ENCODE results near the gene SNCB.

The SNCB gene

GRCh38 chr5:176660860-176661641, 30.7 kb upstream of the SNCB start:
- peak; percentile 68 for DNase-seq

- no peak for DNase-seq
Observed at GRCh38 chr5:176660530-176660859, 30.2 kb upstream of the SNCB start.

GRCh38 chr5:176659860-176660461, 29.6 kb upstream of the SNCB start:
- DNase-seq, result no peak

- no peak for DNase-seq
Observed at GRCh38 chr5:176659512-176659839, 29.1 kb upstream of the SNCB start.

- DNase-seq, result no peak
Observed at GRCh38 chr5:176658817-176659511, 28.6 kb upstream of the SNCB start.

- peak; percentile 17 for DNase-seq
Observed at GRCh38 chr5:176658007-176658599, 27.8 kb upstream of the SNCB start.

GRCh38 chr5:176656467-176656990, 26.2 kb upstream of the SNCB start:
- no peak for DNase-seq

- no peak for DNase-seq
Observed at GRCh38 chr5:176654856-176655255, 24.5 kb upstream of the SNCB start.

GRCh38 chr5:176653401-176654385, 23.4 kb upstream of the SNCB start:
- no peak for DNase-seq

- no peak for DNase-seq
Observed at GRCh38 chr5:176652136-176652535, 21.8 kb upstream of the SNCB start.

- no peak for DNase-seq
Observed at GRCh38 chr5:176651472-176651980, 21.2 kb upstream of the SNCB start.

- DNase-seq, result no peak
Observed at GRCh38 chr5:176650354-176650884, 20.1 kb upstream of the SNCB start.

- no peak for DNase-seq
Observed at GRCh38 chr5:176648474-176649194, 18.3 kb upstream of the SNCB start.

- no peak for DNase-seq
Observed at GRCh38 chr5:176647843-176648473, 17.6 kb upstream of the SNCB start.

GRCh38 chr5:176647030-176647842, 16.9 kb upstream of the SNCB start, which contains the start of gene TSPAN17:
TSS of gene TSPAN17 (plus strand) at chr5:176647484. CDS start at chr5:176647616, 132 bp downstream.
- DNase-seq, result peak; percentile 98

- DNase-seq, result no peak
Observed at GRCh38 chr5:176646707-176647029, 16.3 kb upstream of the SNCB start.

GRCh38 chr5:176646049-176646706, 15.8 kb upstream of the SNCB start:
- DNase-seq, result no peak

GRCh38 chr5:176644878-176645670, 14.7 kb upstream of the SNCB start:
- DNase-seq, result no peak
